SK-N-SH (cell line): ENCODE measurements around the gene NOC2L. TPM values are rescaled to one million over a fixed set of nuclear protein-coding genes. Genes with fewer than 3 reads are reported as not detected.

ENCODE experiments used
- CTCF ChIA-PET: fragments of 300-600, 350-600 bp; formaldehyde crosslinking; extraction: SDS; loops from one replicate; lab custom pipeline; 2021; lab: Yijun Ruan, JAX
- POLR2A ChIA-PET: fragments of 350-600 bp; sonication (Branson Sonifier 250); formaldehyde crosslinking; extraction: SDS; loops from one replicate; lab custom pipeline; 2020; ENCODE audit warnings: antibody characterized with exemption, inconsistent platforms; lab: Yijun Ruan, JAX
- DNase-seq: peaks from one replicate; pipeline ENCODE4 v3.0.0; 2012
- H2AFZ ChIP-seq: fragments of 200-600 bp; sonication (generic); 2 replicates; pipeline ENCODE4 v1.8.1; 2016; ENCODE audit warnings: antibody characterized with exemption, mild to moderate bottlenecking, low read depth
- H3F3A ChIP-seq: fragments of 200-600 bp; sonication (generic); replicated peaks from 2 replicates; pipeline ENCODE3; 2016; ENCODE audit warnings: antibody characterized with exemption, mild to moderate bottlenecking; ENCODE audit not compliant: insufficient read depth
- H3K27ac ChIP-seq, 2 experiments: fragments of 200-500 bp in 1 of 2; fragments of 200-600 bp in 1 of 2; sonication (Bioruptor generic) in 1 of 2; sonication (generic), shearing (Covaris generic) in 1 of 2; 2 replicates each; pipeline versions ENCODE4 v1.5.1 to v1.6.1; 2014 to 2016; ENCODE audit warnings: low read depth in 2 of 2, inconsistent platforms in 1 of 2, low read length in 1 of 2, mild to moderate bottlenecking in 1 of 2, mixed read lengths in 1 of 2
- H3K27me3 ChIP-seq: fragments of 200-600 bp; sonication (generic), shearing (Covaris generic); 2 replicates; pipeline ENCODE4 v1.6.1; 2016; ENCODE audit warnings: mixed run types; ENCODE audit not compliant: insufficient read depth
- H3K36me3 ChIP-seq, 2 experiments: fragments of 200-500 bp in 1 of 2; fragments of 200-600 bp in 1 of 2; sonication (Bioruptor generic) in 1 of 2; sonication (generic) in 1 of 2; replicated peaks in 1 of 2; 2 replicates each; pipeline versions ENCODE3 to v1.5.1; 2014 to 2016; ENCODE audit warnings: low read length in 1 of 2, mild to moderate bottlenecking in 1 of 2; ENCODE audit not compliant: insufficient read depth in 2 of 2, control insufficient read depth in 1 of 2
- H3K4me1 ChIP-seq, 2 experiments: fragments of 200-500 bp in 1 of 2; fragments of 200-600 bp in 1 of 2; sonication (Bioruptor generic) in 1 of 2; sonication (generic), shearing (Covaris generic) in 1 of 2; 2 replicates each; pipeline versions ENCODE4 v1.5.1 to v1.6.1; 2014 to 2016; ENCODE audit warnings: low read depth in 1 of 2, low read length in 1 of 2, mixed run types in 1 of 2; ENCODE audit not compliant: insufficient read depth in 2 of 2, control insufficient read depth in 1 of 2
- H3K4me2 ChIP-seq: fragments of 200-600 bp; sonication (generic), shearing (Covaris generic); 2 replicates; pipeline ENCODE4 v1.6.1; 2017; ENCODE audit warnings: mixed run types
- H3K4me3 ChIP-seq, 2 experiments: fragments of 200-500 bp in 1 of 2; fragments of 200-600 bp in 1 of 2; sonication (Bioruptor generic) in 1 of 2; sonication (generic), shearing (Covaris generic) in 1 of 2; 2 replicates each; pipeline versions ENCODE4 v1.5.1 to v1.8.1; 2014 to 2016; ENCODE audit warnings: low read depth in 2 of 2, inconsistent platforms in 1 of 2, low read length in 1 of 2, mild to moderate bottlenecking in 1 of 2, mixed read lengths in 1 of 2, moderate library complexity in 1 of 2
- H3K79me2 ChIP-seq: fragments of 200-600 bp; sonication (generic); 2 replicates; pipeline ENCODE4 v1.8.1; 2017; ENCODE audit warnings: mild to moderate bottlenecking; ENCODE audit not compliant: insufficient read depth
- H3K9ac ChIP-seq: fragments of 200-600 bp; sonication (generic); 2 replicates; pipeline ENCODE4 v1.6.1; 2017; ENCODE audit warnings: mixed run types
- H3K9me2 ChIP-seq: fragments of 200-600 bp; sonication (generic); 2 replicates; pipeline ENCODE4 v1.6.1; 2017; ENCODE audit warnings: mixed run types
- H3K9me3 ChIP-seq: fragments of 200-600 bp; sonication (generic); 2 replicates; pipeline ENCODE4 v1.6.1; 2017; ENCODE audit warnings: mixed run types, mild to moderate bottlenecking, moderate library complexity
- H4K20me1 ChIP-seq: fragments of 200-600 bp; sonication (generic); 2 replicates; pipeline ENCODE4 v1.6.1; 2017; ENCODE audit warnings: mild to moderate bottlenecking, mixed run types; ENCODE audit not compliant: insufficient read depth
- CTCF ChIP-seq: fragments of 200-600 bp; sonication (generic); IDR thresholded peaks from 2 replicates; pipeline ENCODE4 v1.6.1; 2017; ENCODE audit warnings: antibody characterized with exemption, mild to moderate bottlenecking, moderate library complexity
- EP300 ChIP-seq, 2 experiments: IDR thresholded peaks; 2 replicates each; pipeline versions ENCODE4 v1.4.0 to v1.6.1; 2012; ENCODE audit warnings: borderline replicate concordance in 1 of 2, low read depth in 1 of 2, low read length in 1 of 2
- EZH2phosphoT487 ChIP-seq: fragments of 200-600 bp; sonication (generic); IDR thresholded peaks from 2 replicates; pipeline ENCODE4 v1.6.1; 2017; ENCODE audit warnings: low read depth, mixed run types, mild to moderate bottlenecking, antibody characterized with exemption, moderate library complexity, borderline replicate concordance
- GABPA ChIP-seq: IDR thresholded peaks from 2 replicates; pipeline ENCODE4 v1.4.0; 2012; ENCODE audit warnings: low read depth, mild to moderate bottlenecking
- JUND ChIP-seq: IDR thresholded peaks from 2 replicates; pipeline ENCODE4 v1.4.0; 2012
- MEF2A ChIP-seq: IDR thresholded peaks from 2 replicates; pipeline ENCODE4 v1.4.0; 2012; ENCODE audit warnings: low read depth, borderline replicate concordance
- PBX3 ChIP-seq: IDR thresholded peaks from 2 replicates; pipeline ENCODE4; 2012
- RAD21 ChIP-seq: IDR thresholded peaks from 2 replicates; pipeline ENCODE4 v1.6.1; 2012; ENCODE audit warnings: mild to moderate bottlenecking, low read length
- RCOR1 ChIP-seq: fragments of 150-350 bp; IDR thresholded peaks from 2 replicates; pipeline ENCODE4 v1.6.1; 2017; ENCODE audit warnings: antibody characterized with exemption, low read length
- RXRA ChIP-seq: IDR thresholded peaks from 2 replicates; pipeline ENCODE4 v1.4.0; 2012; ENCODE audit warnings: low read depth, mild to moderate bottlenecking, borderline replicate concordance
- SIN3A ChIP-seq: IDR thresholded peaks from 2 replicates; pipeline ENCODE4 v1.6.1; 2012; ENCODE audit warnings: low read depth, mild to moderate bottlenecking, low read length, moderate library complexity, borderline replicate concordance
- SMC3 ChIP-seq: IDR thresholded peaks from 2 replicates; pipeline ENCODE4 v1.6.1; 2012; ENCODE audit warnings: low read depth, low read length, improper control_type of control experiment
- TAF1 ChIP-seq: IDR thresholded peaks from 2 replicates; pipeline ENCODE4 v1.6.1; 2012; ENCODE audit warnings: low read depth, mild to moderate bottlenecking, low read length, moderate library complexity, borderline replicate concordance
- TEAD4 ChIP-seq: IDR thresholded peaks from 2 replicates; pipeline ENCODE4 v1.4.0; 2012; ENCODE audit warnings: mild to moderate bottlenecking, borderline replicate concordance; ENCODE audit not compliant: insufficient read depth
- USF2 ChIP-seq: fragments of 150-350 bp; IDR thresholded peaks from 2 replicates; pipeline ENCODE4 v1.6.1; 2017; ENCODE audit warnings: antibody characterized with exemption, low read length, low read depth, borderline replicate concordance
- WGBS: methylation state at CpG from one replicate; pipeline ENCODE4 v1.1.6; 2017; ENCODE audit warnings: low lambda C conversion rate; 5-methylcytosine and 5-hydroxymethylcytosine counted together
- polyA plus RNA-seq, 3 experiments: library from polyadenylated mRNA; depleted of rRNA; stranded (reverse); fragments of >200 nt; gene quantifications; 2 replicates each; pipeline ENCODE4 v1.2.3, GENCODE V29; 2012

NOC2L gene
- polyA plus RNA-seq, 1 of the 3 experiments (the other 2 are of a cell fraction), result 124 TPM

GRCh38 chr1:911875-912739, 46.9 kb downstream of the NOC2L start:
- ChIA-PET POLR2A (no interaction called here), CTCF (interaction anchor here (0.8 to 2.9 kb wide), 7 partner anchors 8 to 120 kb away, joined by 3 to 20 read pairs (median 4); no protein-coding TSS in a partner anchor)
- no peaks in the 10 kb centered on the region for H3K27me3 ChIP-seq
- no peak overlapping the region for H3K4me2 ChIP-seq
- H3K9me3 ChIP-seq, result no peaks in the 10 kb centered on the region
- no peaks in the 10 kb centered on the region for H3K79me2 ChIP-seq
- TF ChIP-seq RAD21 (no peak), MEF2A (no peak), TEAD4 (no peak), SMC3 (no peak), RXRA (no peak), TAF1 (no peak), EP300 (IDR thresholded peaks at IDR 0.05; ENCODE audit: borderline replicate concordance in 1 of 2, low read depth in 1 of 2, low read length in 1 of 2) (no peak), SIN3A (no peak), CTCF (no peak), RCOR1 (no peak), GABPA (no peak), EZH2phosphoT487 (no peak)
- DNase-seq, result peak; percentile 15
- no peak overlapping the region for H2AFZ ChIP-seq
- no peak overlapping the region for H3K4me3 ChIP-seq
- H3K4me1 ChIP-seq, result peaks cover 0 to 24% of the 10 kb centered on the region in 2 experiments; a peak in 2 of 4 replicates
- no peaks in the 10 kb centered on the region for H3F3A ChIP-seq
- H4K20me1 ChIP-seq, result no peaks in the 10 kb centered on the region
- H3K36me3 ChIP-seq, result no peaks in the 10 kb centered on the region
- H3K9ac ChIP-seq, result no peak overlapping the region
- WGBS, result 91% methylated on average over 12 of the region's 15 CpGs
- H3K27ac ChIP-seq, result no peak overlapping the region
- H3K9me2 ChIP-seq, result no peaks in the 10 kb centered on the region

- CTCF ChIA-PET, result interaction anchor here (1.0 to 1.6 kb wide), 5 partner anchors 9 to 121 kb away, joined by 3 to 6 read pairs (median 4); no protein-coding TSS in a partner anchor
- Histone ChIP-seq H3K79me2 (no peaks in the 10 kb centered on the region), H3K36me3 (no peaks in the 10 kb centered on the region), H3K9me3 (no peaks in the 10 kb centered on the region), H3K4me2 (no peak overlapping the region)
- TF ChIP-seq JUND, result no peak; the same call in 1 of the 2 replicates
- peak; percentile 87 for TF ChIP-seq PBX3
- no peak for TF ChIP-seq USF2
- TF ChIP-seq, all 33 proteins: peak for 1
- no peak overlapping the region for H3K4me3 ChIP-seq
- H2AFZ ChIP-seq, result no peak overlapping the region
- no peak overlapping the region for H3K27ac ChIP-seq
- no peaks in the 10 kb centered on the region for H4K20me1 ChIP-seq
- H3F3A ChIP-seq, result no peaks in the 10 kb centered on the region
- H3K4me1 ChIP-seq, result peaks cover 0 to 15% of the 10 kb centered on the region in 2 experiments; a peak in 2 of 4 replicates
- H3K27me3 ChIP-seq, result no peaks in the 10 kb centered on the region
- H3K9me2 ChIP-seq, result no peaks in the 10 kb centered on the region
- no peak overlapping the region for H3K9ac ChIP-seq
- DNase-seq, result peak; percentile 72
- POLR2A ChIA-PET, result no interaction called here
- WGBS, result 69% methylated on average over 12 of the region's 25 CpGs
These were observed 48.0 kb downstream of the NOC2L start for GRCh38 chr1:910881-911721.
